Keratinocyte (primary cell): Measurements from ENCODE around the gene RNF212. TPM values are rescaled to one million over a fixed set of nuclear protein-coding genes. Genes with fewer than 3 reads are reported as not detected.

Experiments
- DNase-seq: peaks from one replicate; pipeline ENCODE4 v3.0.0-alpha.2; 2011; ENCODE audit warnings: low read depth, missing footprints, low spot score
- FAIRE-seq: peaks from 2 replicates; lab custom pipeline; 2011; peaks lifted over from hg19 to GRCh38; lab: Jason Lieb, UNC
- H2AFZ ChIP-seq: 2 replicates; pipeline ENCODE4 v1.6.0; 2012; ENCODE audit warnings: low read length, control low read depth, inconsistent platforms; ENCODE audit not compliant: control insufficient read depth
- H3K27ac ChIP-seq: 2 replicates; pipeline ENCODE4 v1.5.1; 2011; ENCODE audit warnings: low read length; ENCODE audit not compliant: control insufficient read depth, insufficient read depth
- H3K27me3 ChIP-seq: 3 replicates; pipeline ENCODE4 v1.6.0; 2011; ENCODE audit warnings: low read length; ENCODE audit not compliant: control insufficient read depth, insufficient read depth; ENCODE audit errors: extremely low read depth
- H3K36me3 ChIP-seq, 2 experiments: 2 replicates in 1 of 2; 3 replicates in 1 of 2; pipeline ENCODE4 v1.5.1; 2011; ENCODE audit warnings: low read length in 2 of 2, mild to moderate bottlenecking in 1 of 2; ENCODE audit not compliant: control insufficient read depth in 2 of 2, insufficient read depth in 2 of 2; ENCODE audit errors: extremely low read depth in 1 of 2
- H3K4me1 ChIP-seq: 3 replicates; pipeline ENCODE4 v1.5.1; 2011; ENCODE audit warnings: low read length; ENCODE audit not compliant: control insufficient read depth, insufficient read depth; ENCODE audit errors: extremely low read depth
- H3K4me2 ChIP-seq: 3 replicates; pipeline ENCODE4 v1.6.0; 2011; ENCODE audit warnings: low read depth, low read length; ENCODE audit not compliant: control insufficient read depth, insufficient read depth; ENCODE audit errors: extremely low read depth
- H3K4me3 ChIP-seq, 3 experiments: fragments of 200-600 bp in 1 of 3; sonication (generic) in 1 of 3; 2 replicates in 2 of 3; 3 replicates in 1 of 3; pipeline ENCODE4 v1.5.1; 2011 to 2016; ENCODE audit warnings: low read length in 3 of 3, mild to moderate bottlenecking in 3 of 3, control low read depth in 2 of 3, inconsistent platforms in 1 of 3, low read depth in 1 of 3, mixed read lengths in 1 of 3, mixed run types in 1 of 3, moderate library complexity in 1 of 3; ENCODE audit not compliant: control insufficient read depth in 2 of 3, insufficient read depth in 2 of 3; ENCODE audit errors: extremely low read depth in 1 of 3
- H3K79me2 ChIP-seq: 2 replicates; pipeline ENCODE4 v1.6.0; 2012; ENCODE audit warnings: low read length; ENCODE audit not compliant: control insufficient read depth, insufficient read depth
- H3K9ac ChIP-seq: 3 replicates; pipeline ENCODE4 v1.6.0; 2011; ENCODE audit warnings: low read length; ENCODE audit not compliant: control insufficient read depth, insufficient read depth; ENCODE audit errors: extremely low read depth
- H3K9me1 ChIP-seq: 3 replicates; pipeline ENCODE4 v1.6.0; 2011; ENCODE audit warnings: low read length; ENCODE audit not compliant: control insufficient read depth, insufficient read depth; ENCODE audit errors: extremely low read depth
- H3K9me3 ChIP-seq: 2 replicates; pipeline ENCODE4 v1.5.1; 2012; ENCODE audit warnings: low read depth, low read length; ENCODE audit not compliant: control insufficient read depth
- H4K20me1 ChIP-seq: 3 replicates; pipeline ENCODE4 v1.6.0; 2011; ENCODE audit warnings: low read length; ENCODE audit not compliant: control insufficient read depth, insufficient read depth; ENCODE audit errors: extremely low read depth
- EZH2 ChIP-seq: IDR thresholded peaks from one replicate; pipeline ENCODE4 v1.6.1; 2012; ENCODE audit warnings: inconsistent platforms, mild to moderate bottlenecking, low read length, moderate library complexity
- dilution Hi-C: fragments of 300-500 bp; cut with MboI; formaldehyde crosslinking; loops from one replicate; pipeline ENCODE4 v1.7.0; 2020; ENCODE audit warnings: low sequenced_read_pairs; ENCODE audit not compliant: extremely low pct_ligation_motif_present
- polyA plus RNA-seq, 5 experiments: library from polyadenylated mRNA; depleted of rRNA in 3 of 5; stranded (reverse) in 3 of 5; stranded (forward) in 1 of 5; unstranded in 1 of 5; fragments of >200 nt; gene quantifications; 1 replicate in 1 of 5; 2 replicates in 3 of 5; 3 replicates in 1 of 5; pipeline versions ENCODE4 v1.2.1 to v1.2.3, GENCODE V29; 2011 to 2012; ENCODE audit warnings: missing spikeins in 2 of 5, low read depth in 1 of 5, low replicate concordance in 1 of 5
- TF ChIP-seq, protein P1 (sequence below), 3 experiments: IDR thresholded peaks in 1 of 3; conservative IDR thresholded peaks in 1 of 3; optimal IDR thresholded peaks in 1 of 3; 2 replicates in 2 of 3; 3 replicates in 1 of 3; pipeline versions ENCODE3 to v1.5.1; 2011; ENCODE audit warnings: low read length in 3 of 3, mild to moderate bottlenecking in 3 of 3, moderate library complexity in 2 of 3, control low read depth in 1 of 3, inconsistent platforms in 1 of 3; ENCODE audit not compliant: insufficient read depth in 2 of 3; ENCODE audit errors: extremely low read depth in 1 of 3

RNF212 gene
- polyA plus RNA-seq, 1 donor (not counting 4 experiments of a cell fraction or from before 2014, with no cell fraction given) = 0.16 TPM

DNA sequence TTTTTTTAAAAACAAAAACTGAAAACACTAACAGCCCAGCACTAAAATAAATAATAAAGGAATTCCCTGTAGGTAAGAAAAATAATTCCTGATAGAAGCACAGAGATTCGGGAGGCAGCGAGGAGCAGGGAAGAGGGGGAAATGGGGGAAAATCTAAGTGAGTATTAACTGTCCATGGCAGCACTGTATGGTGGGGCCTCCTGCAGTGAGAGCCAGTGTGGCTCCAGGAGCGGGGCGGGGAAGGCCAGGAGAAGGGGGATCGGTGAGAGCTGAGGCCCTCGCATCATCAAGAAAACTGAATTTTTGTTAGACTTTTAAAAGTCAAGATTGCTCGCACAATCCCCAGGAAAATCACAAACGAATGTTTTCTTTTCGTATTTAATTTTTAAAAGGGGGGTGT, 14.1 kb downstream of the RNF212 start:
- DNase-seq = no peak
- Histone ChIP-seq H3K27ac (no peak overlapping the region), H3K9me1 (no peaks in the 10 kb centered on the region), H3K9me3 (no peaks in the 10 kb centered on the region), H3K4me3 (no peak overlapping the region), H2AFZ (no peak overlapping the region), H3K9ac (no peak overlapping the region), H3K4me2 (no peak overlapping the region), H3K4me1 (no peaks in the 10 kb centered on the region), H3K36me3 (no peaks in the 10 kb centered on the region), H3K79me2 (no peaks in the 10 kb centered on the region), H3K27me3 (peaks cover 8% of the 10 kb centered on the region), H4K20me1 (no peaks in the 10 kb centered on the region)
- no peak for TF ChIP-seq EZH2
- TF ChIP-seq, protein P1, sequence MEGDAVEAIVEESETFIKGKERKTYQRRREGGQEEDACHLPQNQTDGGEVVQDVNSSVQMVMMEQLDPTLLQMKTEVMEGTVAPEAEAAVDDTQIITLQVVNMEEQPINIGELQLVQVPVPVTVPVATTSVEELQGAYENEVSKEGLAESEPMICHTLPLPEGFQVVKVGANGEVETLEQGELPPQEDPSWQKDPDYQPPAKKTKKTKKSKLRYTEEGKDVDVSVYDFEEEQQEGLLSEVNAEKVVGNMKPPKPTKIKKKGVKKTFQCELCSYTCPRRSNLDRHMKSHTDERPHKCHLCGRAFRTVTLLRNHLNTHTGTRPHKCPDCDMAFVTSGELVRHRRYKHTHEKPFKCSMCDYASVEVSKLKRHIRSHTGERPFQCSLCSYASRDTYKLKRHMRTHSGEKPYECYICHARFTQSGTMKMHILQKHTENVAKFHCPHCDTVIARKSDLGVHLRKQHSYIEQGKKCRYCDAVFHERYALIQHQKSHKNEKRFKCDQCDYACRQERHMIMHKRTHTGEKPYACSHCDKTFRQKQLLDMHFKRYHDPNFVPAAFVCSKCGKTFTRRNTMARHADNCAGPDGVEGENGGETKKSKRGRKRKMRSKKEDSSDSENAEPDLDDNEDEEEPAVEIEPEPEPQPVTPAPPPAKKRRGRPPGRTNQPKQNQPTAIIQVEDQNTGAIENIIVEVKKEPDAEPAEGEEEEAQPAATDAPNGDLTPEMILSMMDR (optimal IDR thresholded peaks at IDR 0.05 in 1 of 3, IDR thresholded peaks at IDR 0.05 in 1 of 3, conservative IDR thresholded peaks at IDR 0.05 in 1 of 3; ENCODE audit: extremely low read depth in 1 of 3, insufficient read depth in 2 of 3, low read length in 3 of 3) = no peak
- dilution Hi-C loops = no loop called here
- no peak for FAIRE-seq

DNA sequence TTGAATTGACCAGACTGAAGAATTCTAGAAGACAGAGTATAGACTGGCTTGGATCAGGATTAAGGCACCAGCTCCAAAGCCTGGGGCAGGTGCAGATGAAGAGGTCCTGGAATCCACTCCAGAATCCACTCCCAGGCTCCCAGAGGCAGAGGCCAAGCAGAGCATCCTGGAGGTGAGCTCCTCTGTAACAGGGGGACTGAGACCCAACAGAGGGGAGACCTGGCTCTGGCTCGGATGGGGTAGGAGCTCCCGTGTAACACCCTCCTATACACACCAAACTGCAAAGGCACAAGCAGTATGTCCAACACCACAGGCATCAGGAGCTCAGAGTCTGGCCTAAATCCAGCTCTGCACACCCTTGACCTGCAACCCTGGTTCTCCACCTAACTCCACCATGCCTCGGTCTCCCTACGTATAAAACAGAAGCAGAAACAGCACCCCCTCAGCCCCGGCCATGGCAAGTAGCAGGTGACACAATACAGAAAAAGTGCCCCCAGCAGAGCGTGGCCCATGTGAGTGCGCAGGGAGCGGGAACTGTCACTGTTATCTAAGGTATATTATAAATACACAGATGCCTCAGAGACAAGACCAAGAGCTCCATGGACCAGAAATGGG, 14.9 kb downstream of the RNF212 start:
- FAIRE-seq = no peak
- no peak for TF ChIP-seq EZH2
- TF ChIP-seq, protein P1 (optimal IDR thresholded peaks at IDR 0.05 in 1 of 3, IDR thresholded peaks at IDR 0.05 in 1 of 3, conservative IDR thresholded peaks at IDR 0.05 in 1 of 3; ENCODE audit: extremely low read depth in 1 of 3, insufficient read depth in 2 of 3, low read length in 3 of 3) = no peak
- H3K4me1 ChIP-seq = no peaks in the 10 kb centered on the region

More for the DNA sequence above, 14.9 kb downstream of the RNF212 start:
- Histone ChIP-seq H3K27ac (no peak overlapping the region), H3K4me2 (no peak overlapping the region), H3K9ac (no peak overlapping the region), H3K79me2 (no peaks in the 10 kb centered on the region), H3K36me3 (no peaks in the 10 kb centered on the region), H3K9me3 (no peaks in the 10 kb centered on the region), H3K9me1 (no peaks in the 10 kb centered on the region), H3K4me3 (no peak overlapping the region), H3K27me3 (peaks cover 9% of the 10 kb centered on the region), H2AFZ (no peak overlapping the region), H4K20me1 (no peaks in the 10 kb centered on the region)
- DNase-seq = no peak
- dilution Hi-C loops = no loop called here
